Erythroblast (primary cell): ENCODE results near the gene ICE2.

Source experiments
- DNase-seq, 2 experiments: peaks; one replicate each; lab custom pipeline; 2025; lab: John Stamatoyannopoulos, UW
- GATA1 ChIP-seq: IDR thresholded peaks from 2 replicates; pipeline ENCODE4 v1.6.1; 2011; ENCODE audit warnings: low read depth, mild to moderate bottlenecking, control low read depth, low read length, moderate library complexity
- POLR2A ChIP-seq: IDR thresholded peaks from 2 replicates; pipeline ENCODE4 v1.6.1; 2011; ENCODE audit warnings: mild to moderate bottlenecking, low read length

ICE2 gene

DNA sequence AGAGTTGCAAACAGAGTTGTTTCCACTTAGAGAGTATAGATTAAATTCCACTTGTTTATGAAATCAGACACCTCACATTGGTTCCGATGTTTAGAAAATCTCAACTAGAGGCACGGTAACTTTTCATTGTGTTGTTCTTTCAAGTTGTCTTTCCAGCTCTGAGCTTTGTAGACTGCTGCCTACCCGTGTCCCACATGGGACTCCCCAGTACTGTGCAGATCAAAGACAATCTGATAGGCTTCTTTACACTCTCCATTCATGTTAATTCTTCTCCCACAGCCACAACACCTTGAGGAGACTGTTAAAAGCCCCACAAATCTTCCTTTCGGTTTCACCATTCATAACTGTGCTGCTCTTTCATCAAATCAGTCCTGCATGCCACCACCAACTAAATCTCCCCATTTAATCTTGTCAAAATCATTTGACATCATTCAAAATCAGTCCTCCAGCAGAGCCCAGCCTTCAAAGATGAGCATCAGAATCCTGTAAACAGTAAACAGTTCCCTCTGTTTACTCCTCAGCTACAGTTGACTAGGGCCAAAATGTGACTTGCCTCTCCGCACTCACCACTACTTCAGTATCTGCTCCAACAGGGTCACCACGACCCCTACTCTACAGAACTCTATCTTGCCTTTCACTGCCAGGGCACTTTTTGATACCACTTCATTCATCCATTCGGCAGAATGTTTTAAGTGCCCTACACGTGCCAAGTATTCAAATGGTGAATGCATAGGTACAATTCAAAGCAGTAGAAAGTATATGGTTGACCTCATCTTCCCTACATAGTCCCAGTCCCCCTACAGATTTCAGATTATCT is 89.5 kb downstream of the ICE2 start:
- DNase-seq, result no peak
- no peak for TF ChIP-seq GATA1
- no peak for TF ChIP-seq POLR2A

DNA sequence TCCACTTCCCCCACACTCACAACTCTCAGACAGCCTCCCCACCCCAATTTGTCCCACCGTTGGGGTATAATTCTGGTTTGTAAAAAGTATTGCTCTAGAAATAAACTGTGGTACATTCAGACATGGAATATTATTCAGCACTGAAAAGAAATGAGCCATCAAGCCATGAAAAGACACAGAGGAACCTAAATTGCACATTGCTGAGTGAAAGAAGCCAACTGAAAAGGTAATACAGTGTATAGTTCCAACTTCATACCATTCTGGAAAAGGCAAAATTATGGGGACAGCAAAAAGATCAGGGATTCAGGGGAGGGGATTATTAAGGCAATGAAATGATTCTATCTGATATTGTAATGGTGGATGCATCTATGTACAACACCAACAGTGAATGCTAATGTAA is 91.6 kb downstream of the ICE2 start:
- no peak for DNase-seq
- TF ChIP-seq POLR2A (no peak), GATA1 (no peak)

DNA sequence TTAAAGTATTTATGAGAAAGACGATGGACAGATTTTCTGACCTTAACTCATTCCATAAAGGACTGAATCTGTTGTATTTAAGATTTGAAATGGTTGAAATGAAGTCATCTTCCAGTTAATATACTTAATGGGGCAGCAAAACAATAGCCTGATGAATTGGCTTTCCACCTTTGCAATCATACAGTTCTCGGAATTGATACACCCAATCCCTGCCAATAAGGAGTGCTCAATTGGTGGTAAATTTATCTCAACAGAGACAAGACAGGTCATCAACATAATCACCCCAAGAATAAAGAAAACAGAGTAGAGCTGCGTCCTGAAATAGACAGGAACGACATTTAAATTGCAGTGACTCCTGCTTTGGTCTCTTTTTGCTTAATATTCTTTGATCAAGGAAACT is 92.3 kb downstream of the ICE2 start:
- TF ChIP-seq POLR2A (no peak), GATA1 (no peak)
- DNase-seq, result no peak

DNA sequence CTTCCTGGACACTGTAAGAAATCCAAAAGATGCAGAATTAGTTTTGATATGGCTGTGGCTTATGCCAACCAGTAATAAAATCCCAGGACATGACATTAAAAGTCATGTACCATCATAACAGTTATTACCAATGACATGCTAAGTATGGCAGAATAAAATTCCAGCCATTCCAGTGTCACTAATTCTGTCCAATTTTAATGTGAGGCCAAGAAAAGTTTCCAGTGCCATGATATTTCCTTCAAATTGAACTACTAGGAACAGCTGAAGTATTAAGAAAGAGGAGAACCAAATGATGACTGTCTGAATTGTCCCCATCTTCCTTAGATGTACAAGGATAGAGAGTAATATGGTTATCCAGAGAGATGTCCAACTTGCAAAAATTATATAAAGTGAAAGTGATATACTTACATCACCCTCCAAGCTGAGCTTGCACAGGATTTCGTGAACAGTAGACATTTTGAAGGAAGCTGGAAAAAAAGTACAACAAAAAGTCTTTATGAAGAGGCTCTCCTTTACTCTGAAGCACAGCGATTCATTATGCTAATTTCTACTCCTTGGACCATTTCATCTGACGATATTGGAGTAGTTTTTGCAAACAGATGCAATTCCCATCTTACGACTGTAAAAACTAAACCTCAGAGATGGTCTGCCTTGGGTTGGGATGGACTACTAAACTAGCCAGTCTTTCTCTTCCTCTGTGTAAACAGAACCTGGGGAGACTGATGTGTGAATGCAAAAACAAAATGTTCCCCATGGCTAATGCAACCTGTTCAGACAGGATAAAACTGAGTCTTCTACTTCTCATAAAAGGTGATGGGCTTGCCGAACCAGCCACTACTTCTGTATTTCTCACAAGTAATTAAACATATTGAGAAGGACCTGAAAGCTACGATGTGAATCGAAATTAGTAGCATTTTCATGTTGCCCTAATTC is 93.1 kb downstream of the ICE2 start:
- no peak for TF ChIP-seq GATA1
- no peak for TF ChIP-seq POLR2A
- DNase-seq, result no peak

- TF ChIP-seq POLR2A (no peak), GATA1 (no peak)
- DNase-seq, result no peak
These were observed 94.3 kb downstream of the ICE2 start for GRCh38 chr15:60384526-60385126.

DNA sequence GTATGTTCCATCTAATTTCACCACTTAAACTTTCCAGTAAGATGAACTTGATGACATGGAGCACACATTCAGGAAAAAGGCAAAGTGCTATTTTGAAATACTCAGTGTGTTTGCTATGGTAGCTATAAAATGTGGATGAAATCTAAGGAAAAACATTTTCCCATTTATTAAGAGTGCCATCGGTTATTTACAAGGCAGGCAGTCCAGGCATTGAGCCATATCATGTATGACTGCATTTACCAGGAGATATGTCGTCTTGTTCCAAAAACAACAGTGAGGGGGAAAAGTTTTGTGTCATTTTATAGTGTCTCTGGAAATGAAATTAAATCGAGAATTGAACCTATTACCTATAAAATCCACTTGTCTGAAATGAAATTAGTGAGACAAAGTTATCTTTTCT is 94.9 kb downstream of the ICE2 start:
- no peak for TF ChIP-seq POLR2A
- TF ChIP-seq GATA1, result no peak
- DNase-seq, result no peak

- no peak for DNase-seq
These were observed 95.9 kb downstream of the ICE2 start for GRCh38 chr15:60382773-60383674.

DNA sequence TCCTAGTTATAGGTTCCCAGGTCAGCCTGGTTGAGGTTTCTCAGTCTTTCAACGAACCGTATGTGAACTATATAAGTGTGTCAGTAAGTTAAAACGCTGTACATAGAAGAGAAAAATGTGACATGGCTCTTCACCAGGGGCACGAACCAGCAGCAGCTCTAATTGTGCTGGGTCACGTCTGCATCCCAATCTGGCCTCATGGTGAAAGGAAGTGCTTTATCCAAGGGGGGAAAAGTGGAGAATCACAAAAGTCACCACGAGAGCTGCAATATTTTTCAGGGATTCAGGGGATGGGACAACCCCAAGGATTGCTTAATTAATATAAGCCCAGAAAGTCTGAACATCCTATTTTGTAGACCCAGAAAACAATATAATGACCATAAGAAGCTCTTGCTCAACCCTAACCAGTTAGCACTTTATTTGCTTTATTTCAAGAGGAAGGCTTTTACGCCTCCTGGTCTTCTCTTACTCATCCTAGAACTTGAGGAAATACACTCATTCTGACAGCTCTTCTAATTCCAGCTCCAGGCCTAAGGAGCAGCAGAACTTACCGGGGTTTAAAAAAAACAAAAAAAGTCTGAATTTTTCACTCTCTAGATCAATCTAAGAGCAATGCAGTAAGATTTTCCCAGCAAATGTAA is 97.7 kb downstream of the ICE2 start:
- TF ChIP-seq GATA1, result no peak
- no peak for TF ChIP-seq POLR2A
- DNase-seq, result no peak

More at GRCh38 chr15:60382773-60383674, 95.9 kb downstream of the ICE2 start:
- TF ChIP-seq POLR2A (no peak), GATA1 (no peak)

GRCh38 chr15:60379525-60380274 is 99.2 kb downstream of the ICE2 start:
- TF ChIP-seq GATA1 (no peak), POLR2A (no peak)
- DNase-seq, result no peak

- TF ChIP-seq POLR2A (no peak), GATA1 (no peak)
- DNase-seq, result no peak
These were observed 99.8 kb downstream of the ICE2 start for GRCh38 chr15:60379185-60379524.

- no peak for DNase-seq
- TF ChIP-seq GATA1 (no peak), POLR2A (no peak)
These were observed 102.3 kb downstream of the ICE2 start for GRCh38 chr15:60376677-60377095.

DNA sequence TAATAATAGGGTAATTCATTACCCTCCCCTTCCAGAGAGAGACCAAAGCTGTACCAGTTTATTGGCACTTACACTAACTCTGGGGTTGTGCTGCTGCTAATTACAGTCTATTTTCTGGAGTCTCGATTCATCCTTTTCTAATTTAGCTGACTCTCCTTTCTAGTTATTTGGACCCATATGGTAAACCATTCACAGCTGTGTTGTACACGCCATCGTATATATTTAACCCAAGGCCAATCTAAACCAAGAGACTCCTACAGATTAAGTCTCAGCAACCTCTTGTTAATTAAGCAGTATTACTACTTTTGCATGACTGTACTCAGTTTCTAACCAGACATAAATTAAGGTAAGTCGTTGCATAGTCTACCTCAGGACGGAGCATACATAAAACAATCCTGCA is 103.6 kb downstream of the ICE2 start:
- DNase-seq, result no peak
- TF ChIP-seq GATA1, result no peak
- TF ChIP-seq POLR2A, result no peak
